ENCODE results near the gene KDM3B. TPM values are rescaled to one million over a fixed set of nuclear protein-coding genes. Genes with fewer than 3 reads are reported as not detected.

KDM3B gene
- total and polyA plus RNA-seq, 9 of the 15 experiments (the other 6 are each of a cell fraction or from before 2014, with no cell fraction given) = 13.8 to 62.8 (median 41.9) TPM

GRCh38 chr5:138464388-138465260 is 112.1 kb downstream of the KDM3B start (continued):
- no peak for TF ChIP-seq U2AF2 (optimal IDR thresholded peaks at IDR 0.05; ENCODE audit: low read depth, low read length)
- TF ChIP-seq ZNF12 (CRISPR knock-in tag; IDR thresholded peaks at IDR 0.05) = no peak
- TF ChIP-seq SREBF2 (CRISPR knock-in tag; IDR thresholded peaks at IDR 0.05) = 0 out of 2 replicates have a peak, but pooled peaks have one; percentile 87
- TF ChIP-seq ZNF511 (CRISPR knock-in tag; IDR thresholded peaks at IDR 0.05) = no peak; the same call in 1 of the 2 replicates
- TF ChIP-seq ZNF639 (CRISPR knock-in tag; conservative IDR thresholded peaks at IDR 0.05 in 1 of 2, IDR thresholded peaks at IDR 0.05 in 1 of 2) = peak in 1 of 2 experiments; percentile 90; a peak in 2 of 4 replicates
- no peak for TF ChIP-seq CBFA2T2 (conservative IDR thresholded peaks at IDR 0.05)
- no peak for TF ChIP-seq COPS2 (conservative IDR thresholded peaks at IDR 0.05)
- TF ChIP-seq ZFP36 (IDR thresholded peaks at IDR 0.05; ENCODE audit: low read depth, low read length, partially characterized antibody) = peak; percentile 98
- TF ChIP-seq XRCC4 (IDR thresholded peaks at IDR 0.05; ENCODE audit: extremely low read depth, insufficient read depth, insufficient read length) = no peak
- TF ChIP-seq SAFB (IDR thresholded peaks at IDR 0.05; ENCODE audit: borderline replicate concordance, low read depth, low read length) = no peak
- TF ChIP-seq PBX2 (CRISPR knock-in tag; IDR thresholded peaks at IDR 0.05; ENCODE audit: low read depth) = no peak
- no peak for TF ChIP-seq PBX2 (tag; conservative IDR thresholded peaks at IDR 0.05; ENCODE audit: low read depth)
- no peak for TF ChIP-seq ESRRB (CRISPR knock-in tag; IDR thresholded peaks at IDR 0.05; ENCODE audit: borderline replicate concordance)
- peak; percentile 96 for TF ChIP-seq BRD9 (IDR thresholded peaks at IDR 0.05; ENCODE audit: low read depth, partially characterized antibody)
- TF ChIP-seq TAF7 (tag; IDR thresholded peaks at IDR 0.05) = 0 out of 2 replicates have a peak, but pooled peaks have one; percentile 39
- TF ChIP-seq POLR2H (tag; IDR thresholded peaks at IDR 0.05; ENCODE audit: low read depth) = peak; percentile 27; the same call in 1 of the 2 replicates
- peak in 1 of 2 experiments; percentile 87; a peak in 2 of 4 replicates for TF ChIP-seq SIN3A (IDR thresholded peaks at IDR 0.05; ENCODE audit: borderline replicate concordance in 2 of 2, control insufficient read depth in 1 of 2, low read depth in 2 of 2, low read length in 2 of 2)
- TF ChIP-seq ERF (CRISPR knock-in tag; IDR thresholded peaks at IDR 0.05) = no peak
- TF ChIP-seq MED1 (CRISPR knock-in tag; IDR thresholded peaks at IDR 0.05; ENCODE audit: borderline replicate concordance) = no peak
